Gastroesophageal sphincter (tissue), 4 donors: Measurements from ENCODE around the gene UFSP1. TPM values are rescaled to one million over a fixed set of nuclear protein-coding genes. Genes with fewer than 3 reads are reported as not detected.
"Not testable (repeated sequence)": the region's sequence is repeated elsewhere in the genome, so short reads cannot be mapped to it uniquely, and the experiment has no call there.

Experiments used
- ATAC-seq: fragments of 150-250 bp; one replicate; pipeline ENCODE4 v1.9.1; 2016; ENCODE audit warnings: mild to moderate bottlenecking, moderate library complexity
- H3K27ac ChIP-seq, 4 donors: fragments of 200-600 bp; sonication (generic) in 3 of 4; 1 replicate in 3 of 4; 2 replicates in 1 of 4; pipeline ENCODE4 v1.5.1; 2016 to 2019
- H3K27me3 ChIP-seq: fragments of 200-600 bp; sonication (generic); one replicate; pipeline ENCODE4 v1.5.1; 2019
- H3K36me3 ChIP-seq, 2 donors: fragments of 200-600 bp; sonication (generic); one replicate each; pipeline ENCODE4 v1.5.1; 2019; ENCODE audit warnings: control low read depth in 1 of 2
- H3K4me1 ChIP-seq, 3 donors: fragments of 200-600 bp; sonication (generic); 1 replicate in 2 of 3; 2 replicates in 1 of 3; pipeline ENCODE4 v1.5.1; 2016 to 2019; ENCODE audit warnings: control low read depth in 2 of 3
- H3K4me3 ChIP-seq, 2 donors: fragments of 200-600 bp; sonication (generic); one replicate each; pipeline ENCODE4 v1.5.1; 2019; ENCODE audit warnings: mild to moderate bottlenecking in 1 of 2, moderate library complexity in 1 of 2
- H3K9me3 ChIP-seq, 3 donors: fragments of 200-600 bp; sonication (generic); one replicate each; pipeline ENCODE4 v1.5.1; 2017 to 2019; ENCODE audit warnings: control low read depth in 2 of 3
- CTCF ChIP-seq, 4 experiments: fragments of 200-600 bp in 2 of 4; fragments of 450-650 bp in 2 of 4; sonication (generic) in 1 of 4; IDR thresholded peaks; one replicate each; pipeline ENCODE4 v1.5.1; 2017 to 2019; ENCODE audit warnings: antibody characterized with exemption in 4 of 4, mild to moderate bottlenecking in 2 of 4, moderate library complexity in 2 of 4
- EP300 ChIP-seq: sonication (generic); formaldehyde crosslinking; IDR thresholded peaks from one replicate; pipeline ENCODE4 v1.6.1; 2017; ENCODE audit warnings: antibody characterized with exemption, mild to moderate bottlenecking
- POLR2A ChIP-seq, 2 donors: fragments of 450-650 bp; IDR thresholded peaks; one replicate each; pipeline ENCODE4 v1.6.1; 2017; ENCODE audit warnings: antibody characterized with exemption in 2 of 2, mild to moderate bottlenecking in 2 of 2, moderate library complexity in 1 of 2
- POLR2AphosphoS5 ChIP-seq: sonication (generic); formaldehyde crosslinking; IDR thresholded peaks from one replicate; pipeline ENCODE4 v1.6.1; 2017; ENCODE audit warnings: antibody characterized with exemption
- WGBS, 2 donors: methylation state at CpG; one replicate each; pipeline ENCODE4 v1.1.5; 2018; ENCODE audit warnings: low coverage in 1 of 2; 5-methylcytosine and 5-hydroxymethylcytosine counted together
- total RNA-seq, 4 donors: library from RNA; depleted of rRNA; stranded (reverse); fragments of >200 nt; gene quantifications; one replicate each; pipeline ENCODE4 v1.1.0, GENCODE V29; 2016

UFSP1 gene
- total RNA-seq, 4 donors from 2014 or later: 5.4 to 9.2 (median 7.7) TPM

GRCh38 chr7:100921039-100921438 lies 31.5 kb upstream of the UFSP1 start:
- Histone ChIP-seq H3K4me1 (peaks cover 0 to 5% (median 0%) of the 10 kb centered on the region in 3 donors), H3K27me3 (peaks cover 14% of the 10 kb centered on the region), H3K27ac (no peak overlapping the region), H3K36me3 (no peaks in the 10 kb centered on the region), H3K9me3 (no peaks in the 10 kb centered on the region), H3K4me3 (no peak overlapping the region)
- TF ChIP-seq EP300 (no peak), POLR2AphosphoS5 (no peak), CTCF (IDR thresholded peaks at IDR 0.05) (no peak), POLR2A (IDR thresholded peaks at IDR 0.05) (no peak)
- ATAC-seq: no peak

- ATAC-seq, H3K4me1 ChIP-seq, H3K36me3 ChIP-seq, H3K27ac ChIP-seq, H3K9me3 ChIP-seq, H3K4me3 ChIP-seq: not testable (repeated sequence)
- peaks cover 23% of the 10 kb centered on the region for H3K27me3 ChIP-seq
- WGBS, 2 donors: 48 to 79% methylated on average over 2 to 9 of the region's 9 CpGs
Observed at GRCh38 chr7:100919779-100920437, 30.4 kb upstream of the UFSP1 start.

GRCh38 chr7:100919335-100919734 lies 29.8 kb upstream of the UFSP1 start:
- not testable (repeated sequence) for ATAC-seq, H3K9me3 ChIP-seq, H3K4me3 ChIP-seq, H3K36me3 ChIP-seq, H3K4me1 ChIP-seq, H3K27ac ChIP-seq
- H3K27me3 ChIP-seq: peaks cover 26% of the 10 kb centered on the region
- WGBS, 2 donors: 85 to 86% methylated on average over 4 to 5 of the region's 5 CpGs

GRCh38 chr7:100914879-100915447 lies 25.4 kb upstream of the UFSP1 start:
- no peak for ATAC-seq
- Histone ChIP-seq H3K9me3 (no peaks in the 10 kb centered on the region), H3K36me3 (no peaks in the 10 kb centered on the region), H3K4me1 (peaks cover 0 to 6% (median 0%) of the 10 kb centered on the region in 3 donors), H3K27ac (no peak overlapping the region), H3K4me3 (no peak overlapping the region), H3K27me3 (peaks cover 30% of the 10 kb centered on the region)
- WGBS, 2 donors: 85 to 87% methylated on average over 4 to 8 of the region's 8 CpGs
- no peak for TF ChIP-seq POLR2A (IDR thresholded peaks at IDR 0.05)
- TF ChIP-seq CTCF (IDR thresholded peaks at IDR 0.05): no peak
- TF ChIP-seq EP300: no peak
- no peak for TF ChIP-seq POLR2AphosphoS5

GRCh38 chr7:100914208-100914878 lies 24.8 kb upstream of the UFSP1 start:
- TF ChIP-seq CTCF (IDR thresholded peaks at IDR 0.05): no peak
- 80 to 84% methylated on average over 1 to 9 of the region's 15 CpGs for WGBS, 2 donors
- ATAC-seq: no peak
- peaks cover 0 to 6% (median 0%) of the 10 kb centered on the region in 3 donors for H3K4me1 ChIP-seq
- no peak overlapping the region for H3K27ac ChIP-seq
- peaks cover 30% of the 10 kb centered on the region for H3K27me3 ChIP-seq
- H3K36me3 ChIP-seq: no peaks in the 10 kb centered on the region
- H3K9me3 ChIP-seq: no peaks in the 10 kb centered on the region
- no peak overlapping the region for H3K4me3 ChIP-seq

- ATAC-seq: no peak
- Histone ChIP-seq H3K4me1 (peaks cover 0 to 5% (median 0%) of the 10 kb centered on the region in 3 donors), H3K36me3 (no peaks in the 10 kb centered on the region), H3K27me3 (peaks cover 43% of the 10 kb centered on the region), H3K9me3 (no peaks in the 10 kb centered on the region), H3K27ac (no peak overlapping the region), H3K4me3 (no peak overlapping the region)
- 67 to 100% methylated on average over 1 to 3 of the region's 3 CpGs for WGBS, 2 donors
- TF ChIP-seq CTCF (IDR thresholded peaks at IDR 0.05) (no peak), EP300 (no peak), POLR2AphosphoS5 (no peak), POLR2A (IDR thresholded peaks at IDR 0.05) (no peak)
Observed at GRCh38 chr7:100911484-100911883, 22.0 kb upstream of the UFSP1 start.

GRCh38 chr7:100910443-100910842 lies 20.9 kb upstream of the UFSP1 start:
- not testable (repeated sequence) for ATAC-seq, H3K36me3 ChIP-seq, H3K27ac ChIP-seq, H3K4me3 ChIP-seq, H3K4me1 ChIP-seq, H3K9me3 ChIP-seq
- WGBS, 2 donors: 61 to 93% methylated on average over 2 to 5 of the region's 7 CpGs
- peaks cover 42% of the 10 kb centered on the region for H3K27me3 ChIP-seq
